T-cell (primary cell): ENCODE data around the gene GRID1. TPM values are rescaled to one million over a fixed set of nuclear protein-coding genes. Genes with fewer than 3 reads are reported as not detected.

Experiments
- ATAC-seq, 4 experiments: fragments of 200-7000 bp in 3 of 4; fragments of 150-1000 bp in 1 of 4; cut with Tn5 transposase; replicated peaks in 1 of 4; 1 replicate in 3 of 4; 2 replicates in 1 of 4; pipeline ENCODE4 v1.10.0; 2021; ENCODE audit warnings: moderate library complexity in 3 of 4, mild to moderate bottlenecking in 2 of 4, moderate number of reproducible peaks in 1 of 4
- CTCF ChIA-PET, 2 donors: fragments of 300-600 bp; sonication (Branson Sonifier 250); formaldehyde crosslinking; loops; one replicate each; lab custom pipeline; 2022; ENCODE audit warnings: antibody characterized with exemption in 2 of 2; lab: Charles Lee
- POLR2A ChIA-PET, 2 donors: fragments of 300-600 bp; sonication (Branson Sonifier 250); formaldehyde crosslinking; loops; one replicate each; lab custom pipeline; 2022; ENCODE audit warnings: antibody characterized with exemption in 2 of 2; lab: Charles Lee
- DNase-seq, 35 experiments: peaks; one replicate each; pipeline versions ENCODE4 v3.0.0 to v3.0.0-alpha.2; 2013 to 2023
- H3K27ac ChIP-seq: one replicate; pipeline ENCODE4 v1.5.1; 2013; ENCODE audit warnings: low read length
- H3K27me3 ChIP-seq, 2 experiments: replicated peaks in 1 of 2; 1 replicate in 1 of 2; 2 replicates in 1 of 2; pipeline versions ENCODE4 v1.6.1 to v1.7.0; 2013; ENCODE audit warnings: low read length in 1 of 2, mixed read lengths in 1 of 2; ENCODE audit not compliant: control insufficient read depth in 2 of 2, insufficient read depth in 2 of 2; ENCODE audit errors: extremely low read depth in 1 of 2
- H3K36me3 ChIP-seq, 2 donors: 1 replicate in 1 of 2; 2 replicates in 1 of 2; pipeline versions ENCODE4 v1.6.1 to v1.7.0; 2013; ENCODE audit warnings: low read length in 1 of 2; ENCODE audit not compliant: control insufficient read depth in 2 of 2, insufficient read depth in 1 of 2; ENCODE audit errors: extremely low read depth in 1 of 2
- H3K4me1 ChIP-seq, 2 experiments: 1 replicate in 1 of 2; 2 replicates in 1 of 2; pipeline versions ENCODE4 v1.6.1 to v1.7.0; 2013; ENCODE audit warnings: low read length in 2 of 2, mixed read lengths in 1 of 2; ENCODE audit not compliant: insufficient read depth in 2 of 2, control insufficient read depth in 1 of 2; ENCODE audit errors: extremely low read depth in 1 of 2
- H3K4me3 ChIP-seq, 2 donors: 1 replicate in 1 of 2; 2 replicates in 1 of 2; pipeline versions ENCODE4 v1.5.1 to v1.7.0; 2013; ENCODE audit warnings: mild to moderate bottlenecking in 2 of 2, low read length in 1 of 2, moderate library complexity in 1 of 2; ENCODE audit not compliant: control insufficient read depth in 1 of 2; ENCODE audit errors: extremely low read depth in 1 of 2
- H3K9me3 ChIP-seq: 2 replicates; pipeline ENCODE4 v1.7.0; 2013
- H3K27ac Mint-ChIP-seq, 2 donors: one replicate each; pipeline ENCODE4 v1.8.0; 2020 to 2021; ENCODE audit warnings: mild to moderate bottlenecking in 2 of 2, mixed read lengths in 2 of 2
- H3K27me3 Mint-ChIP-seq, 2 donors: one replicate each; pipeline ENCODE4 v1.8.0; 2021 to 2022; ENCODE audit warnings: mixed read lengths in 2 of 2
- H3K36me3 Mint-ChIP-seq: one replicate; pipeline ENCODE4 v1.8.0; 2021; ENCODE audit warnings: mixed read lengths
- H3K4me1 Mint-ChIP-seq, 3 donors: one replicate each; pipeline ENCODE4 v1.8.0; 2020 to 2022; ENCODE audit warnings: mixed read lengths in 3 of 3, mild to moderate bottlenecking in 1 of 3
- H3K4me3 Mint-ChIP-seq, 3 donors: one replicate each; pipeline ENCODE4 v1.8.0; 2020 to 2022; ENCODE audit warnings: mild to moderate bottlenecking in 3 of 3, mixed read lengths in 3 of 3, moderate library complexity in 3 of 3
- H3K9me3 Mint-ChIP-seq, 3 donors: one replicate each; pipeline ENCODE4 v1.8.0; 2020 to 2022; ENCODE audit warnings: mixed read lengths in 3 of 3
- WGBS: methylation state at CpG from one replicate; pipeline ENCODE4 v1.1.5; 2013; ENCODE audit warnings: missing lambda C conversion rate; ENCODE audit not compliant: insufficient coverage; 5-methylcytosine and 5-hydroxymethylcytosine counted together
- total RNA-seq, 35 experiments: library from RNA in 6 of 35; stranded (reverse) in 6 of 35; fragments of 120-200 nt in 1 of 35; gene quantifications; one replicate each; pipeline versions ENCODE4 v1.2.1 to v1.2.4 and lab custom pipeline; 2013 to 2026

GRID1 gene
- total RNA-seq, 5 donors from 2014 or later (not counting 1 experiment from before 2014, with no cell fraction given): 0.68 TPM; not detected in 4

- H3K4me3 Mint-ChIP-seq: no peak overlapping the region
- H3K27ac Mint-ChIP-seq: no peak overlapping the region
- ChIA-PET CTCF (interaction anchor here in 1 of 2 donors (0.6 kb wide), 1 partner anchor 29 kb away, joined by 3 read pairs; no protein-coding TSS in a partner anchor), POLR2A (interaction anchor here in 1 of 2 donors (0.6 kb wide), 1 partner anchor 8 kb away, joined by 3 read pairs; no protein-coding TSS in a partner anchor)
- H3K36me3 ChIP-seq: no peaks in the 10 kb centered on the region
- H3K9me3 Mint-ChIP-seq: no peaks in the 10 kb centered on the region
- DNase-seq: no peak
- H3K4me1 ChIP-seq: peaks cover 0 to 8% of the 10 kb centered on the region in 2 experiments
- no peaks in the 10 kb centered on the region for H3K9me3 ChIP-seq
- H3K27me3 Mint-ChIP-seq: peaks cover 7 to 27% of the 10 kb centered on the region in 2 donors
- H3K4me3 ChIP-seq: no peak overlapping the region
- no peaks in the 10 kb centered on the region for H3K36me3 Mint-ChIP-seq
- peaks cover 4 to 7% (median 7%) of the 10 kb centered on the region in 3 donors for H3K4me1 Mint-ChIP-seq
- 39% methylated on average over 3 of the region's 10 CpGs for WGBS
- H3K27me3 ChIP-seq: peaks cover 0 to 43% of the 10 kb centered on the region in 2 experiments
- no peak for ATAC-seq
- H3K27ac ChIP-seq: no peak overlapping the region
Measured at GRCh38 chr10:86393862-86394455, 27.4 kb upstream of the GRID1 start.

GRCh38 chr10:86393362-86393761 lies 26.8 kb upstream of the GRID1 start:
- Histone ChIP-seq H3K36me3 (no peaks in the 10 kb centered on the region), H3K4me3 (no peak overlapping the region), H3K27ac (no peak overlapping the region), H3K4me1 (peaks cover 0 to 8% of the 10 kb centered on the region in 2 experiments), H3K9me3 (no peaks in the 10 kb centered on the region), H3K27me3 (peaks cover 0 to 48% of the 10 kb centered on the region in 2 experiments)
- Mint-ChIP-seq H3K4me1 (peaks cover 4 to 9% (median 8%) of the 10 kb centered on the region in 3 donors), H3K27ac (no peak overlapping the region), H3K27me3 (peaks cover 10 to 29% of the 10 kb centered on the region in 2 donors), H3K36me3 (no peaks in the 10 kb centered on the region), H3K4me3 (no peak overlapping the region), H3K9me3 (no peaks in the 10 kb centered on the region)
- CTCF ChIA-PET: interaction anchor here in 1 of 2 donors (0.6 kb wide), 1 partner anchor 29 kb away, joined by 3 read pairs; no protein-coding TSS in a partner anchor
- DNase-seq (no peak), ATAC-seq (no peak)
- POLR2A ChIA-PET: interaction anchor here in 1 of 2 donors (0.6 kb wide), 1 partner anchor 8 kb away, joined by 3 read pairs; no protein-coding TSS in a partner anchor
- WGBS: 95% methylated on average over 4 of the region's 9 CpGs

- DNase-seq (no peak), ATAC-seq (no peak)
- H3K27ac ChIP-seq: no peak overlapping the region
- ChIA-PET POLR2A (no interaction called here), CTCF (interaction anchor here in 1 of 2 donors (0.6 kb wide), 1 partner anchor 192 kb away, joined by 3 read pairs; no protein-coding TSS in a partner anchor)
- Mint-ChIP-seq H3K4me3 (no peak overlapping the region), H3K36me3 (no peaks in the 10 kb centered on the region), H3K27me3 (peaks cover 16 to 35% of the 10 kb centered on the region in 2 donors), H3K9me3 (no peaks in the 10 kb centered on the region), H3K27ac (no peak overlapping the region), H3K4me1 (peaks cover 4 to 11% (median 9%) of the 10 kb centered on the region in 3 donors)
- H3K4me1 ChIP-seq: peaks cover 0 to 8% of the 10 kb centered on the region in 2 experiments
- H3K4me3 ChIP-seq: no peak overlapping the region
- H3K9me3 ChIP-seq: no peaks in the 10 kb centered on the region
- H3K36me3 ChIP-seq: no peaks in the 10 kb centered on the region
- WGBS: 72% methylated on average over 5 of the region's 7 CpGs
- H3K27me3 ChIP-seq: peaks cover 0 to 54% of the 10 kb centered on the region in 2 experiments
Measured at GRCh38 chr10:86392723-86393094, 26.1 kb upstream of the GRID1 start.

- Mint-ChIP-seq H3K9me3 (no peaks in the 10 kb centered on the region), H3K27ac (no peak overlapping the region), H3K4me3 (no peak overlapping the region), H3K27me3 (peaks cover 22 to 40% of the 10 kb centered on the region in 2 donors), H3K4me1 (peaks cover 4 to 11% (median 9%) of the 10 kb centered on the region in 3 donors), H3K36me3 (no peaks in the 10 kb centered on the region)
- POLR2A ChIA-PET: no interaction called here
- Histone ChIP-seq H3K27ac (no peak overlapping the region), H3K4me1 (peaks cover 0 to 8% of the 10 kb centered on the region in 2 experiments), H3K36me3 (no peaks in the 10 kb centered on the region), H3K4me3 (no peak overlapping the region), H3K9me3 (no peaks in the 10 kb centered on the region), H3K27me3 (peaks cover 0 to 55% of the 10 kb centered on the region in 2 experiments)
- DNase-seq (no peak), ATAC-seq (no peak)
- CTCF ChIA-PET: interaction anchor here in 1 of 2 donors (0.6 kb wide), 2 partner anchors 193 to 548 kb away, joined by 3 to 4 read pairs; no protein-coding TSS in a partner anchor
- WGBS: 69% methylated on average over 6 of the region's 12 CpGs
Measured at GRCh38 chr10:86391986-86392722, 25.6 kb upstream of the GRID1 start.

GRCh38 chr10:86391236-86391840 lies 24.7 kb upstream of the GRID1 start:
- DNase-seq: no peak
- ChIA-PET POLR2A (no interaction called here), CTCF (interaction anchor here in 1 of 2 donors (0.6 to 0.8 kb wide), 2 partner anchors 29 to 158 kb away, joined by 3 to 6 read pairs; no protein-coding TSS in a partner anchor)
- H3K4me3 Mint-ChIP-seq: no peak overlapping the region
- no peak overlapping the region for H3K27ac ChIP-seq
- no peak overlapping the region for H3K27ac Mint-ChIP-seq
- no peaks in the 10 kb centered on the region for H3K9me3 ChIP-seq
- whole genome bisulfite sequencing: 89% methylated on average over 8 of the region's 8 CpGs
- no peaks in the 10 kb centered on the region for H3K9me3 Mint-ChIP-seq
- peaks cover 0 to 58% of the 10 kb centered on the region in 2 experiments for H3K27me3 ChIP-seq
- no peak overlapping the region for H3K4me3 ChIP-seq
- H3K4me1 ChIP-seq: peaks cover 0 to 8% of the 10 kb centered on the region in 2 experiments
- no peak for ATAC-seq
- H3K4me1 Mint-ChIP-seq: peaks cover 4 to 11% (median 9%) of the 10 kb centered on the region in 3 donors
- no peaks in the 10 kb centered on the region for H3K36me3 Mint-ChIP-seq
- peaks cover 24 to 43% of the 10 kb centered on the region in 2 donors for H3K27me3 Mint-ChIP-seq
- H3K36me3 ChIP-seq: no peaks in the 10 kb centered on the region
